ENCODE measurements around the gene INPP5D.
A peak's percentile ranks its signal among the peaks of the same experiment; 100 is the strongest.
"Not testable (repeated sequence)": the region's sequence is repeated elsewhere in the genome, so short reads cannot be mapped to it uniquely, and the experiment has no call there.

INPP5D gene

DNA sequence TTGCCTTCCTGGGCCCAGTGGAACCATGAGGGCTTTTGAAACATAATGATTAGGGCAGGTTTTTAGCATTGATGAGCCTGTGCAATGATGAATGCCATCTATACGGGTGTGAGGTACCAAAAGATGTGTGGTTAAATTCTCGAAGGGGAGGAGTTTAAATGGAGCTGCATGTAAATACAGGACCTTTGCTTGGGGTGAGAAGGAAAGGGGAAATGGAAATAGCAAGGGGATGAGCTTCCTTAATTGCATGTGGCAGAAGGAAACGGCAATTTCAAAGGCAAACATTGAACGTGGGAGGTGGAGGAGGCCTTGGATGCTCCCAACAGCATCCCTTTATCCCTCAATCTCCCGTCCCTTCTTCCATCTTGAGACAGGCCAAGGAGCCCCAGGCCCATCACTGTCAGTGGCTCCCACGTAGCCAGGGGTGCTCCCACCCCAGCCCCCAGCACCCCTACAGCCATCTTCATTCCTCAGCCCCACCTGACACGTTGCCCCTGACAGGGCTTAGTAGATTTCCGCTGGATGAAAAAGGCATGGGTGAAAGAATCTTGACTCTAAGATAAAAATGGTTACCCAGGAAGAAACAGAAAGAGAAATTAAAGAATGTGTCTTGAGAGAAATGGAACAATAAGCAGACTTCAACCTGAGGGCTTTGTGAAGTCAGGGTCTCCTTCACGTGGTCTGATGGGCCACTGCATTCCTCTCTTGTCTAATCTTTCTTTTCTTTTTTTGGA is 32.5 kb downstream of the INPP5D start:
- DNase-seq (ENCODE audit: low read depth in 2 of 2), result no peak

- no peak for DNase-seq (ENCODE audit: low read depth in 2 of 2)
Observed at GRCh38 chr2:233093166-233093448, 33.0 kb downstream of the INPP5D start.

- DNase-seq (ENCODE audit: low read depth in 2 of 2), result no peak
Observed at GRCh38 chr2:233093721-233094120, 33.6 kb downstream of the INPP5D start.

- no peak for DNase-seq (ENCODE audit: low read depth in 2 of 2)
Observed at GRCh38 chr2:233094614-233095013, 34.5 kb downstream of the INPP5D start.

DNA sequence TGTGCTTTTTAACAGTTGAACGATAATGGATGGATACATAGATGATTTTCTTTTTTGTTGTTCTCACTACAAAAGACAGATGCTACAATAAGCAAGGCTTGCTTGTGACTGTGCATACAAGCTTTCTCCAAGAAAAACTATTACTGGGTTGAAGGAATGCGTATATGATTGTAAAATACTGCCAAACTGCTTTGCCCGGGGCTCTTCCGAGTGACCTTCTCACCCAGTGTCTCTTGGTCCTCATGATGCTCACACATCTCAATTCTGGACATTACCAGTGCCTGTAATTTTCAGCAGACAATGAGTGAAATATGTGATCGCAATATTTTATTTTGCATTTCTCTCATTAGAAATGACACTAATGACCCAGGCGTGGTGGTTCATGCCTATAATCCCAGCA is 35.9 kb downstream of the INPP5D start:
- DNase-seq (ENCODE audit: low read depth in 2 of 2), result no peak

DNA sequence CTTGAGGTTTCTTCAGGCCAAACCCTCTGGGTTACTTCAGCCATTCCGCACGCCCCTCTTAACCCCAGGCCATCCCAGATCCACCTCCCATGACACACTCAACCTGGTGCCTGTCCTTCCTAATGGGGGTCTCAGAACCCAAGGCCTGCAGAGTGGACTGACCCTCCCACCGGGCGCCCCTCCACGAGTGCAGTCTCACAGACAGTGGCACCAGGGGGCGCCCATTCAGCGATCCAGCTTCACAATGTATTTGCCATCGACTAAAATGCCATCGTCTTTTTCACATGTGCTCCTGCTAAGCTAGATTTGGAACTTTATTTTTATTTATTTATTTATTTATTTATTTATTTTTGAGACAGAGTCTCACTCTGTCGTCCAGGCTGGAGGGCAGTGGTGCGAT is 38.5 kb downstream of the INPP5D start:
- no peak for DNase-seq (ENCODE audit: low read depth in 2 of 2)

DNA sequence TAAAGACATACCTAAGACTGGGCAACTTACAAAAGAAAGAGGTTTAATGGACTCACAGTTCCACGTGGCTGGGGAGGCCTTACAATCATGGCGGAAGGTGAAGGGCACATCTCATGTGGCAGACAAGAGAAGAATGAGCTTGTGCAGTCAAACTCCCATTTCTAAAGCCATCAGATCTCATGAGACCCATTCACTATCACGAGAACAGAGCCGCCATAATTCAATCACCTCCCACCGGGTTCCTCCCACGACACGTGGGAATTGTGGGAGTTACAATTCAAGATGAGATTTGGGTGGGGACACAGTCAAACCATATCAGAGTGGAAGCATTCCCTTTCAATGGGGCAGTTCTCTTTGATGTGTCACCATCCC is 39.7 kb downstream of the INPP5D start:
- not testable (repeated sequence) for DNase-seq (ENCODE audit: low read depth in 2 of 2)

GRCh38 chr2:233100192-233100998 is 40.3 kb downstream of the INPP5D start:
- peak; percentile 34 to 56 for DNase-seq (ENCODE audit: low read depth in 2 of 2)

DNA sequence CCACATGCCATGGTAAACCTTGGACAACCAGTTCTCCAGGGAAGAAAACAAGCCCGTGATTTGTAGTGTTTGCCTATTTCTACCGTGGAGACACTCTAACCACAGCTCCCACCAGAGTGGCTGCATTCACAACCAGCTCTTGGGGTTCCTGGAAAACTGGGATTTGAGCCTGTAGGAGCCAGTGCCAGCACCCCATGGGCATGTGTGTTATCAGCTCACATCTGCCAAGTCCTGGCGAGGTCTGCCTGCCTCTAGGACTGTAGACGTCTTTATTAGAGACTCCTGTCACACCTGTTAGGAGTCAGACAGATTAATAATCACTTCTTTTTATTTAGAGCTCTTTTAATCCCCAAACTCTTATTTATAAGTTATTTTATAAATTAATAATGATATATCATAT is 41.0 kb downstream of the INPP5D start:
- DNase-seq (ENCODE audit: low read depth in 2 of 2), result no peak

DNA sequence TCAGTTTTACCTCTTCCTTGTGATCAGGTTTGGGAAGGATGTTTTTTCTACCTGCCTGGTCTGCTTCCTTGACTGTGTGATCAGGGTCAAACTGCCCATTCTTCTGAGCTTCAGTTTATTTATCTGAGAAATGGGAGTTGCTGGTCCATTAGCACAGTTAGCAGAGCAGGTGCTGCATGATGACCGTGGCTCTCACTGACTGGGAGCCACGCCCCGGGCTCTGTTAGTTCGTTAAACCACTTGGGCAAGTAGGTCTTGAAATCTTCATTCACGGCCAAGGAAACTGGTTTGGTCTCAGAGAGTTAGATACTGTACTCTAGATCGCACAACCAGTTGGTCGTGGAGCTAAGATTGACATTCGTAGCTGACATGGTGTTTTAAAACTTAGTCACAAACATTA is 41.7 kb downstream of the INPP5D start:
- no peak for DNase-seq (ENCODE audit: low read depth in 2 of 2)

DNA sequence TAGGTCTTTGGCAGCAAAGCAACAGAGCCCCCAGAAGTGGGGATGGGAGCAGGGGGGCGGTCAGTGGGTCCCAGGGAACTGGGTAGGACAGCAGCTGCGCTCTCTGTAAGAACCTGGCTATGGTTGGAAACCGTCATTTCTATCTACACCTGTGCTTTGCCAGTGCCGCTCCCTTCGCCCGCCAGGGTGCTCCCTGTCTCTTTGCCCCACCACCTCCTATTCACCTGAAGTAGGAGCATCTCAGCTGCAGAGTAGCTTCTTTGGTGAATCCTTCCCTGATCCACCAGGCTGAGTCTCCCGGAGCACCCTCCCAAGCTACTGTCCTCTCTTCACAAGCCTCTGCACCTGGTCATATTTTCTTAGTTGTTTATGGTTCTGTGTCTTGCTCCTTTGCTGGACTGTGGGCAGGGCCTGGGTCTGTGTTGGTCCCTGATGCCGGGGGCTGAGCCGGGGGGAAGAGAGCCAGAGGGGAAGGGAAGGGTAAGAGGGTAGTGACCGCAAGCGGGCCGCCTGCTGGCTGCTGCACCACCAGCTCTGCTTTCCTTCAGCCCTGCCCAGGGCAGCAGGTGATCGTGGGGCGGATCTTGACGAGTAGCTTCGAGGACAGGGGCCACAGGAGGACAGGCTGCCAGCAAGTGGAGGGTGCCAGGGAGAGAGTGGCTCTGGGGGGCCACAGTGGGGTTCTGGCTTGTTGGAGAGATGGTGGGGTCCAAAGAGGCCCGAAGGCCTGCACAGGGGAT is 45.2 kb downstream of the INPP5D start:
- no peak for DNase-seq (ENCODE audit: low read depth in 2 of 2)

- DNase-seq (ENCODE audit: low read depth in 2 of 2), result no peak
Observed at GRCh38 chr2:233105930-233106329, 45.8 kb downstream of the INPP5D start.

DNA sequence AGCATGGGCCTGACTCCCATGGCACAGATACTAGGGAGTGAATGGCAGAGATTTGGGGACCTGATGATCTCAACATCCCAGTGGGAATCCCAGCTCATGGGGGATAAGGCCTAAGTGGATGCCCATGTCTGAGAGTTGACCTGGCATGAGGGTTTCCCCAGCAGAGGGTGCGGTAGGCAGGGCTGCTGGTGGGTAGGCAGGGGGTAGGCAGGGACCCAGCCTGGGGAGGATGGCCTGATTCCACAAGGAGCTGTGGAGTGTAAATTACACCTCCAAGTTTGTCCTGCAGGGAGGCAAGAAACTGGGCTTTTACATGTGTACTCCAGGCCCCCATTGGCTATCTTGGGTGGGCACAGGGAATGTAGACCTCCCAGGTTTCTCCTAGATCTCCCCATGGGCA is 46.9 kb downstream of the INPP5D start:
- DNase-seq (ENCODE audit: low read depth in 2 of 2), result no peak

DNA sequence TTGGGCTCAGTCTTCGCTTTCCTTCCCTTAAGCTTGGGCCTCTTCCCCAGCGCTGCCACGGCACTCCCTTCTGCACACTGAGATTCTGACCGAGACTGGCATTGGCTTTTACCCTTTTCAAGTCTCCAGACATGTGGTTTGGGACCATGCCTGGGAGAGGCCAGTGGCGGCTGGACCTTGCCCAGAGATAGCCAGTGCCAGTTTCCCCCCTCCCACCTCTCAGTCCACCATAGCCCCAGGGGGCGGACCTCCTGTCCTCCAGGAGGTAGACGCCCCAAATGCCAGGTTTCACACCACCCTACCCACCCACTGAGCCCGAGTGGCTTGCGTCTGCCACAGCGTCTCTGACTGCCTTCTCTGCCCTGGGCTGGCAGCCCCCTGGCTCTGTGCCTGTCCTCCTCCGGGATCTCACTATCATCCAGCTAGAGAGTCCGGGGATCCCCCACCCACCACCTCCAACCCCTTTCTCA is 47.7 kb downstream of the INPP5D start:
- DNase-seq (ENCODE audit: low read depth in 2 of 2), result no peak

- DNase-seq (ENCODE audit: low read depth in 2 of 2), result no peak
Observed at GRCh38 chr2:233108611-233109490, 48.7 kb downstream of the INPP5D start.

GRCh38 chr2:233111427-233111826 is 51.3 kb downstream of the INPP5D start:
- DNase-seq (ENCODE audit: low read depth in 2 of 2), result no peak

GRCh38 chr2:233112329-233112728 is 52.2 kb downstream of the INPP5D start:
- DNase-seq (ENCODE audit: low read depth in 2 of 2), result no peak

DNA sequence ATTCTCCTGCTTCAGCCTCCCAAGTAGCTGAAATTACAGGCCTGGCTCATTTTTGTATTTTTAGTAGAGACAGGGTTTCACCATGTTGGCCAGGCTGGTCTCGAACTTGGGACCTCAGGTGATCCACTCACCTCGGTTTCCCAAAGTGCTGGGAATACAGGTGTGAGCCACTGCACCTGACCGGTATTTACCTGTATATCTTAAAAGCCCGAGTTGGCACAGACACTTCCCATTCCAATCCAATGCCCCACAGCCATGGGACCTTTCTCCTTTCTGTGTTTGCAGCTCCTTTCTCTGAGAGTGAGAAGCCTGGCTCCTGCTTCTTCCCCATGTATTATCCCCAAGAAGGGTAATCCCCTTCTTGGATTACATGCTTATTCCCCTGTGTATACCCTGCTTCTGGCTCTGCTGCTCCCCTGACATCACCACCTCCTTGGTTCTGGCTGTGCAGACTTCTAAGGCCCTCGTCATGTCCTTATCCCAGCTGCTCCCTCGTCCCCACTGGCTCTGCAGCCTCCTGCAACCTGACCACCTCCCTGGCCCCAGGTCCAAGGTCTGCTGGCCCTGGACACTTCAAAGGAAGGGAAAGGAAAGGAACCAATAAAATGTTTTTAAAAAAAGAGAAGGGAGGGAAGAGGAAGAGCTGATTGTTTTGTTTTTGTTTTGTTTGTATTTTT is 52.8 kb downstream of the INPP5D start:
- no peak for DNase-seq (ENCODE audit: low read depth in 2 of 2)

GRCh38 chr2:233114421-233114861 is 54.3 kb downstream of the INPP5D start:
- no peak for DNase-seq (ENCODE audit: low read depth in 2 of 2)

DNA sequence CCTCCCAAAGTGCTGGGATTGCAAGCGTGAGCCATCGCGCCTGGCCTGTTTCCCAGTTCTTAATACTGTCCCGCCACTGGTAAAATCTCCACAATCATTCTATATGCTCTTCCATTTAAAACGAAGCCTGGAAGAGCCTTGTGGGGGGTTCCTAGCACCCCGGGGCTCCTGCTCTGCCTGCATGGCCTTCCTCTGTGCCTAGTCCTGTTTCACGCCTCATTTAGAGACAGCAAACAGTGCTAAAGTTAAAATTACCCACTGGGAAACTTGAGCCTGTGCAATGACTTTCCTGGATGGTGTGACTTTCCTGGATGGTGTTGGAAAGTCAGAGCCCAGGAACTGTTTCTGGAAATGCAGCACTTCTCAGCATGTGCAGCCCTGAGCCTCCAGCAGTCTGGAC is 55.0 kb downstream of the INPP5D start:
- DNase-seq (ENCODE audit: low read depth in 2 of 2), result no peak

GRCh38 chr2:233115741-233116140 is 55.6 kb downstream of the INPP5D start:
- DNase-seq (ENCODE audit: low read depth in 2 of 2), result no peak

Data from stimulated activated CD8-positive, alpha-beta memory T cell treated with anti-CD3 and anti-CD28 coated beads, Interleukin-7, amount 100 ng/mL, for 1 hour (primary cell).